ENCODE results near the gene SNED1.

The SNED1 gene

DNA sequence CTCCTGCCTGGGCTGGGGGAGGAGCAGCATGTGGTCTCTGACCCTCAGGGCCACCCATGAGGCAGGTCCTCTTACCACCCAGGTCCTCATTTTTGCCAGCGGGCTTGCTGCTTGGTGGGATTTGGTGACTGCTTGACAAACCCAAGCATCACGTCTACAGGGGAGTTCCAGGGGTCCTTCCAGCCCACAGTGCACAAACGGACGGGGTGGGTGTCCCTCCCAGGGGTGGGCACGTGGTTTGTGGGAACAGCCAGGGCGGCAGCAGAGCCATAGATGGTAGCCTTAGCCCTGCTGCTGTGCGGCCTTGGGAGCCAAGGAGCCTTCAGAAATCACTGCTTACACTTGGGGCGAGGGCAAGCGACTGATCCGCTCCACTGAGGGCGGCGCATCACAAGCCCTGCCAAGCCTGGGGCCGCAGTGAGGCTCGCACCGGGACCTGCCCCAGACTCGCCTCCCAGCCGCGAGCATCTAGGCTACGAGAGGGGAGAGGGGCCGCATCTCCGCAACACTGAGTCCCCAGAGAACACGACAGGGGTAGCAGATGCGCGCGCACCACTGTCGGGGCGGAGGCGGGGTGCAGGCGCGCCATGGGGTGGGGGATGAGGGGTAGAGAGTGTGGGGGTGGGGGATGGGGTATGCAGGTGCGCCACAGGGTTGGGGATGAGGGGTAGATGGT, 36.9 kb downstream of the SNED1 start:
- TF ChIP-seq, protein P1, sequence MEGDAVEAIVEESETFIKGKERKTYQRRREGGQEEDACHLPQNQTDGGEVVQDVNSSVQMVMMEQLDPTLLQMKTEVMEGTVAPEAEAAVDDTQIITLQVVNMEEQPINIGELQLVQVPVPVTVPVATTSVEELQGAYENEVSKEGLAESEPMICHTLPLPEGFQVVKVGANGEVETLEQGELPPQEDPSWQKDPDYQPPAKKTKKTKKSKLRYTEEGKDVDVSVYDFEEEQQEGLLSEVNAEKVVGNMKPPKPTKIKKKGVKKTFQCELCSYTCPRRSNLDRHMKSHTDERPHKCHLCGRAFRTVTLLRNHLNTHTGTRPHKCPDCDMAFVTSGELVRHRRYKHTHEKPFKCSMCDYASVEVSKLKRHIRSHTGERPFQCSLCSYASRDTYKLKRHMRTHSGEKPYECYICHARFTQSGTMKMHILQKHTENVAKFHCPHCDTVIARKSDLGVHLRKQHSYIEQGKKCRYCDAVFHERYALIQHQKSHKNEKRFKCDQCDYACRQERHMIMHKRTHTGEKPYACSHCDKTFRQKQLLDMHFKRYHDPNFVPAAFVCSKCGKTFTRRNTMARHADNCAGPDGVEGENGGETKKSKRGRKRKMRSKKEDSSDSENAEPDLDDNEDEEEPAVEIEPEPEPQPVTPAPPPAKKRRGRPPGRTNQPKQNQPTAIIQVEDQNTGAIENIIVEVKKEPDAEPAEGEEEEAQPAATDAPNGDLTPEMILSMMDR (IDR thresholded peaks at IDR 0.05; ENCODE audit: insufficient read depth, missing control alignments) = no peak
- FAIRE-seq = no peak
- no peak for DNase-seq (ENCODE audit: insufficient read length, low spot score)

DNA sequence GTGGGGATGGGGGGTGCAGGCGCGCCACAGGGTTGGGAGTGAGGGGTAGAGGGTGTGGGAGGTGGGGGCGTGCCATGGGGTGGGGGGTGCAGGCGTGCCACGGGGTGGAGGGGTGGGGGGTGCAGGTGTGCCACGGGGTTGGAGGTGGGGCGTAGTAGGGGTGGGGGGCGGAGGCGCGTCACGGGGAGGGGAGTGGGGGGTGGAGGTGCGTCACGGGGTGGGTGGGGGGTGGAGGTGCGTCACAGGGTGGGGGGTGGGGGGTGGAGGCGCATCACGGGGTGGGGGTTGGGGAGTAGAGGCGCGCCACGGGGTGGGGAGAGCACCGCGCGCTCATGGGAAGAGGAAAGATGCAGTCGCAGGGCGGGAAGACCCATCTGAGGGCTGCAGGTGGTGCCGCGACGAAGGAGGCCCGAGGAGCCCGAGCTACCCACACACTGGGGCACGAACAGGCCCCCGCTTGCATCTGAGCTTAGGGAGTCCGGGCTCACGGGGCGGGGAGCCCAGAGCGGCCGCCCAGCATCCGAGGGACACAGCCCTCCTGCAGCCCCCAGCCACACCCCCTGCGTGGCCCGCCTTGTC, 37.5 kb downstream of the SNED1 start:
- no peak for DNase-seq (ENCODE audit: insufficient read length, low spot score)
- FAIRE-seq = no peak
- TF ChIP-seq, protein P1 (IDR thresholded peaks at IDR 0.05; ENCODE audit: insufficient read depth, missing control alignments) = no peak

DNA sequence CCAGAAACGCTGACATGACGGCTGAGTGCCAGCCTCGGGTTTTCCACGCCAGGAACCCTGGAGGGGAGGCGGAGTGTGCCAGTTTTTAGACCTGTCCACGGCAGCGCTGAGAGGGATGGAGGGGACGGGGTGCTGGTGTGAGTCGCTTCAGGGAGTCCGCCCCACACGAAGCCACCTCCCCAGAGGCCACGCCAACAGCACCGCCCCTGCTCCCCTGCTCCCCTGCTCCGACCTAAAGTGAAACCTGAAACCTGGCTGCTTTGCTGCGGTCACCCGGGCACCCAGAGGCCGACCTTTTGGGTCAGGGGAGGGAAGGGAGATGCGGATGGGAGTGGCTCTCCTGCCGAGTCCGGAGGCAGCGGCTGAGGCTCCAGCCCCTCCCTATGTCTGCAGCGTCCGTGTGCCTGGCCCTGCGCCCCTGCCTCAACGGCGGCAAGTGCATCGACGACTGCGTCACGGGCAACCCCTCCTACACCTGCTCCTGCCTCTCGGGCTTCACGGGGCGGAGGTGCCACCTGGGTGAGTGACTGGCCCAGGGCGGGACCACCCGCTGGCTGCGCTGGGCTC, 38.1 kb downstream of the SNED1 start:
- DNase-seq (ENCODE audit: insufficient read length, low spot score) (no peak), FAIRE-seq (no peak)
- TF ChIP-seq, protein P1 (IDR thresholded peaks at IDR 0.05; ENCODE audit: insufficient read depth, missing control alignments) = no peak

DNA sequence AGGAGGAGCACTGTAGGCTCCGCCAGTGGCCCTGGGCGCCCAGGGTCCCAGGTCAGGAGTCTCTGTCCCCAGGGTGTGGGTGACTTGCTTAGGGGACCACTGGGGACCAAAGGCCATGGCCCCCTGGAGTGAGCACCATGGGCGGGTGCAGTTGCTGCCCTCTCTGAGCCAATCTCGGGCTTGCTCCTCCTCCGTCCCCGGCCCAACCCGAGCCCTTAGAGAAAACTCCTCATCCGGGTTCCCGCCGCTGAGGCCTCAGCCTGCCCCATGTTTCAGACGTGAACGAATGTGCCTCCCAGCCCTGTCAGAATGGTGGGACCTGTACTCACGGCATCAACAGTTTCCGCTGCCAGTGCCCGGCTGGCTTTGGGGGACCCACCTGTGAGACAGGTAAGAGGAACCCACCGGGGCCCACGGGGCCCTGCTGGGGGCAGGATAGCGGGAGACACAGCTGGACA, 38.6 kb downstream of the SNED1 start:
- TF ChIP-seq, protein P1 (IDR thresholded peaks at IDR 0.05; ENCODE audit: insufficient read depth, missing control alignments) = no peak
- no peak for FAIRE-seq
- no peak for DNase-seq (ENCODE audit: insufficient read length, low spot score)

DNA sequence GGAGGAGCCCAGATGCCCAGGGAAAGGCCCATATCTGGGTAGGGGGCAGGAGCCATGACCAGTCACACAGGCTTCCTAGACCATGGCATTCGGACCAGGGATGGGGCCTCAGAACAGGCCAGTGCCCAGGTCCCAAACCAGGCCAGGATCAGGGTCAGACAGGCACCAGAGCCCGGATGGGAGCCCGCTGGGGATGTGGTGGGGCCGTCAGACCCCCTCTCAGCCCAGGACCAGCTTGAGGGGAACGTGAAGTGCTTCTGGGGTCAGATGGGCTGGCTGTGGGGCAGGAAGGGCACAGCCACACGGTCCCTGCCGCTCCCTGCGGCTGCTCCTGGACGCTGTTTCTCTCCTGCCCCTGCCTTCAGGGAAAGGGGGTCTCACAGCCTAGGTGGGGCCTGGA, 39.1 kb downstream of the SNED1 start:
- FAIRE-seq = no peak
- DNase-seq (ENCODE audit: insufficient read length, low spot score) = no peak
- TF ChIP-seq, protein P1 (IDR thresholded peaks at IDR 0.05; ENCODE audit: insufficient read depth, missing control alignments) = no peak

DNA sequence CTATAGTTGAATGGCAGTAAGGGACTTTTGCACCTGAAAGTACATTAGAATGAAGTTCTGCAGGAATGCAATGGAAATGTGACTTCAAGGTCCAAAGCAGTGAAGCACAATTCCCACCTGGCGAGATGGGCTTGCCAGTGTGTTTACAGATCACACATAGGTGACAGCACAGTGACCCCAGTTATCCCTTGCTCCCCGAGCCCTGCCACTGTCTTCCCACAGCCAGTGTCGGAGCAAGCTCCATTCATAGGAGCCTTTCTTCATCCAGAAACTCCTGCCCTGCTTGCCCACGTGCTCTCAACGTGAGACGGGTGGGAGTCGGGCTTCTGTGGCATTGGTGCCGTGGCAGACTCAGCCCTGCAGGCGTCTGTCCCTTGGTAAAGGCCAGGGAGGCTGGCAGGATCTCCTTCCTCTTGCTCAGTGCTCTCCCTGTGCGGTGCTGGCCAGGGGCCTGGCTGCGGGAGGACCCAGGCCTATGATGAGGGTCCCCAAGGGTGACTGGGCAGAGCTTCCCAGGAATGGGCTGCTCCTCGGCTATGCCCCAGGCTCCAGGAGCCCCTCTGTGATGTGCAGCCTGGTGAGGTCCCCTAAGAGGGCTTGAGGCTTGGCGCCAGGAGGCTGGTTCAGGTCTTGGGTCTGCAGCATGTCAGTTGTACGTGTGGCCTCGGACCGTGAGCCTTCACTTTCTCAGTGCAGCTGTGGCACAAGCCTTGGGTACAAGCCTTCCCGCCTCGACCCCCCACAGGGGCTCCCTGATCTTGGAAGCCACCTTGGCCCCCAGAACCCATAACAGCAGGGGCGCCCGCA, 40.2 kb downstream of the SNED1 start:
- FAIRE-seq (no peak), DNase-seq (ENCODE audit: insufficient read length, low spot score) (no peak)

More for the DNA sequence above, 40.2 kb downstream of the SNED1 start:
- TF ChIP-seq, protein P1 (IDR thresholded peaks at IDR 0.05; ENCODE audit: insufficient read depth, missing control alignments) = no peak

Measured in D721Med (cell line).